NT2/D1 (cell line): ENCODE data around the gene CASS4.

Experiments used
- DNase-seq: peaks from one replicate; pipeline ENCODE4 v3.0.0-alpha.2; 2011; ENCODE audit warnings: low read depth, low spot score
- H3K27me3 ChIP-seq: 2 replicates; pipeline ENCODE4 v1.6.0; 2011; ENCODE audit warnings: mild to moderate bottlenecking; ENCODE audit not compliant: insufficient read length, insufficient read depth
- H3K36me3 ChIP-seq: 2 replicates; pipeline ENCODE4 v1.6.1; 2011; ENCODE audit warnings: mild to moderate bottlenecking, low read length, mixed read lengths; ENCODE audit not compliant: insufficient read depth, insufficient read length
- H3K4me1 ChIP-seq: 2 replicates; pipeline ENCODE4 v1.5.1; 2011; ENCODE audit not compliant: insufficient read depth, insufficient read length
- H3K4me3 ChIP-seq: 2 replicates; pipeline ENCODE4 v1.5.1; 2011; ENCODE audit warnings: low read depth; ENCODE audit not compliant: insufficient read length
- H3K9ac ChIP-seq: 2 replicates; pipeline ENCODE4 v1.6.0; 2011; ENCODE audit warnings: low read depth; ENCODE audit not compliant: insufficient read length
- H3K9me3 ChIP-seq: 2 replicates; pipeline ENCODE4 v1.5.1; 2011; ENCODE audit warnings: mild to moderate bottlenecking, low read length; ENCODE audit not compliant: insufficient read depth
- SUZ12 ChIP-seq: IDR thresholded peaks from 2 replicates; pipeline ENCODE4 v1.6.1; 2011; ENCODE audit not compliant: insufficient read length, insufficient read depth; ENCODE audit errors: extremely low read depth
- YY1 ChIP-seq: IDR thresholded peaks from 2 replicates; pipeline ENCODE4 v1.6.1; 2011; ENCODE audit not compliant: insufficient read length, insufficient read depth
- ZNF274 ChIP-seq: IDR thresholded peaks from 2 replicates; pipeline ENCODE4 v1.6.1; 2011; ENCODE audit warnings: mild to moderate bottlenecking, low read depth, low read length

Gene CASS4

DNA sequence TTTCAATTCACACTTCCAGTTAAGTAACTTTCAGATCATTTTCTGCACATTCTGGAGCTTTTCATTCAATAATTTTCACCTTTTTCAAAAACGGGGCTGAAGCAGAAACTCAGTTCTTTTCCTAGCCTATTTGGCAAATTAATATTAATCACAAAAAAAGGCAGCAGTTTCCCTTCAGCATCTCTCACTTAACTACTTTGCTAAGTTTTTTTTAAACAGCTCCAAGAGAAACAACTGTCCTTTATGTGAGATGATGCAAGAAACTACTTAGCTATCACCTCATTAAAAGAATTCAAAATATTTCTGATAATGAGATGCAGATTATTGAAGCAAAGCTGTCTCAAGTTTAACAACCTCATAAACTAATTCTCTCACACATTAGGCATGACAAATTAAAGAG is 11.8 kb downstream of the CASS4 start:
- Histone ChIP-seq H3K9ac (no peak overlapping the region), H3K4me1 (no peaks in the 10 kb centered on the region), H3K27me3 (no peaks in the 10 kb centered on the region), H3K4me3 (no peak overlapping the region), H3K36me3 (no peaks in the 10 kb centered on the region), H3K9me3 (no peaks in the 10 kb centered on the region)
- no peak for TF ChIP-seq ZNF274
- TF ChIP-seq SUZ12: no peak
- TF ChIP-seq YY1: no peak
- no peak for DNase-seq

DNA sequence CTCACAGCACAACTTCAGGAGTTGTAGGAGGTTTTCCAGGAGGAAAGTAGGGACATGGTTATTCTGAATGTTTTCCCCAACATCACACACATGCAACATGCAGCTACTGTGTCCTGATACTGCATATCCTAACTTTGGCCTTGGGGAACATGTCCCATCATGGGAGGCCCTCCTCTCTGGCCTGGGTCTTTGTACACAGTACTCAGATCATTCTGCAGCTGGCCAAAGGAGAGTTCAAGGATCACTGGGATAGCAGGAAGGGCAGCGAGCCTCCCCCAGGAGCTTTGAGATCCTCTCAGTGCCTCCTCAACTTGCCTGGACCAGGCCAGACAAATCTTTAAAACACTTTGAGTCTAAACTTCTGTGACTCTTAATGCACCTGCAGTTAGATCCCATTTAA is 12.9 kb downstream of the CASS4 start:
- no peaks in the 10 kb centered on the region for H3K36me3 ChIP-seq
- H3K9ac ChIP-seq: no peak overlapping the region
- TF ChIP-seq YY1: no peak
- no peak for TF ChIP-seq SUZ12
- TF ChIP-seq ZNF274: no peak
- no peaks in the 10 kb centered on the region for H3K27me3 ChIP-seq
- H3K9me3 ChIP-seq: no peaks in the 10 kb centered on the region
- no peak overlapping the region for H3K4me3 ChIP-seq
- peaks cover 3% of the 10 kb centered on the region for H3K4me1 ChIP-seq
- DNase-seq: no peak

DNA sequence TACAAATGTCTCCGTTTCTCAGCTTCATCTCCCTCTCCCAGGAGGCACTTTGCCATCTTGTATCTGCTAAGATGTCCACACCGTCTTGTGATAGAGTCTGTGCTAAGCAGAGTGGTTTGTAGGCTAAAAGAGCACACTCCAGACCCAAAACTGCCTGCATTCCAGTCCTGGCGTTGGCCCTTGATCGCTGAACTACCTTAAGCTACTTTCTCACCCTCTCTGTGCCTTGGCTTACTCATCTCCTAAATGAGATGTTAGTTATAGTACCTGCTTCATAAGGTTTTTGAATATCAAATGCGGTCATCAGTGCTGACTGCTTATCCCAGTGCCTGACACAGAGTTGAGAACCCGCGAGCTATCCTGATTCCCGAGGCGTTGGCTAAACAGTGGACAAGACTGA is 14.0 kb downstream of the CASS4 start:
- Histone ChIP-seq H3K9ac (no peak overlapping the region), H3K4me3 (no peak overlapping the region), H3K4me1 (peaks cover 3% of the 10 kb centered on the region)

DNA sequence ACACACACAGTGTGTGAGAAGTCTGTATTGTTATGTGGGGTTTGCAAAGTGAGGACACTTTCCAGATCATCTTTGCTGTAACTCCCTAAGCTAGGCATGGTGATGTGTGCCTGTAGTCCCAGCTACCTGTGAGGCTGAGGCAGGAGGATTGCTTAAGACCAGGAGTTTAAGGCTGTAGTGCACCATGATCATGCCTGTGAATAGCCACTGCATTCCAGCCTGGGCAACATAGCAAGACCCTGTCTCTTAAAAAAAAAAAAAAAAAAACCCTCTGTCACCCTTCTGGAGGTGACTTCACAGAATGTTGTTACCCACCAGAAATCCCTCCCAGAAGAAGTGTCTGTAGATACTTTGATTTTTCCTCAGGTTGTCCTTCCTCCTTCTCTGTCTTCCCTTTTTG is 14.9 kb downstream of the CASS4 start:
- Histone ChIP-seq H3K4me1 (peaks cover 3% of the 10 kb centered on the region), H3K27me3 (no peaks in the 10 kb centered on the region), H3K9me3 (no peaks in the 10 kb centered on the region), H3K9ac (no peak overlapping the region), H3K36me3 (no peaks in the 10 kb centered on the region), H3K4me3 (no peak overlapping the region)
- TF ChIP-seq YY1 (no peak), SUZ12 (no peak), ZNF274 (no peak)
- DNase-seq: no peak

More for the DNA sequence above, 14.0 kb downstream of the CASS4 start:
- no peaks in the 10 kb centered on the region for H3K27me3 ChIP-seq
- H3K36me3 ChIP-seq: no peaks in the 10 kb centered on the region
- no peak for DNase-seq
- no peaks in the 10 kb centered on the region for H3K9me3 ChIP-seq
- TF ChIP-seq ZNF274: no peak
- no peak for TF ChIP-seq SUZ12
- TF ChIP-seq YY1: no peak

DNA sequence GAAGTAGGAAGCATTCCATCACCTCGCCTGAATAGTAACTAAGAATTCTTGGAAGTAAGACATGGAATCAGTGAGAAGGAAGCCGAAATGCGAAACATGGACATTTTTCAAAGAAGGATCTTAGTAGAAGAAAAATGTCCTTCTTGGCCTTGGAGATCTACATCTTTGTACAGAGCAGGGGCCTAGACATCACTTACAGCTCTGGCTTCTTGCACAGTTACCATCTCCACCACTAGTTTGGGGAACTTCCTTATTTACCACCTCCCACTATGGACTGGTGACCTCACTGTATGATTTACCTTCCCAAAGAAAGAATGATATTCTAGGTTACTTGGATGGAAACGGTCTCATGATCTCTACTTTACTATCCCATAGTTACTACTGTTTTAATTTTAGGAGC is 15.7 kb downstream of the CASS4 start:
- Histone ChIP-seq H3K4me3 (no peak overlapping the region), H3K36me3 (no peaks in the 10 kb centered on the region), H3K9me3 (no peaks in the 10 kb centered on the region), H3K27me3 (no peaks in the 10 kb centered on the region), H3K9ac (no peak overlapping the region), H3K4me1 (peaks cover 3% of the 10 kb centered on the region)
- TF ChIP-seq SUZ12 (no peak), ZNF274 (no peak), YY1 (no peak)
- DNase-seq: no peak

DNA sequence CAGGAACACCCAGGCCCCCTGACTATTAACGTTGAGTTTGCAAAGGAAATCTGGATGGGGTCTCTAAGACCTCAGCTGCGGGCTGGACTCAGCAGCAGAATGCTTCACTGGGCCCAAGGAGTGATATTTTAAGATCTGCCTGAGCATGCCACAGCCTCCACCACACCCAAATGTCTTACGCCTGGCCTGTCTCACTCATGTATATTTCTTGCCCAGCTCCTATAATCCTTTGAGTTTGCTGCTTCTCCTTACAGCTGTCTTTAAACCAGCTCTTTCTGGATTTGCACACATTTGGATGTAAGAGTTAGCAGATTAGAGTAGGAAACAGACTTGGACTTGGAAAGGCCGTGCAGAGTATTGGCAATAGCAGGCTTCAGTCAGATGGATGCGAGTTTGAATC is 16.4 kb downstream of the CASS4 start:
- H3K9ac ChIP-seq: no peak overlapping the region
- H3K4me3 ChIP-seq: no peak overlapping the region
- no peaks in the 10 kb centered on the region for H3K36me3 ChIP-seq
- H3K4me1 ChIP-seq: peaks cover 3% of the 10 kb centered on the region
- no peaks in the 10 kb centered on the region for H3K27me3 ChIP-seq
- no peaks in the 10 kb centered on the region for H3K9me3 ChIP-seq
- TF ChIP-seq SUZ12: no peak
- no peak for TF ChIP-seq YY1
- no peak for TF ChIP-seq ZNF274
- no peak for DNase-seq

DNA sequence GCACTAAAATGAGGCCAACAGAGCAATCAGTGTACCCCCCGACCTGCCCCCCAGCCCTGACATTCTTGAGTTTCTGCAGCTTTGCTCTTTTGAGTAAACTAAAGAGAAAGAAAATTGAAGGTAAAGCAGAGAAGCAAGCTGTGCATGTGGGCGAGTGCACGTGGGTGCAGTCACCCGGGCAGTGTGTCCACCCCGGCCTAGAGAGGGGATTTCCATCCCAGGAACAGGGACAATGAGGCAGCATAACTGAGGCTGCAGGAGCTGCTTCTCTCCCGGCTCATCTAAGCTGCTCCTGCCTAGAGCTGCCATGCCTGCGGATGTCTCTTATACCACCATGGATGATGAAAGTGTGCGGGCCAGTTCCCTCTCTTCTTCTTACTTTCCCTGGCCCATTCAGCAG is 16.8 kb downstream of the CASS4 start:
- TF ChIP-seq ZNF274 (no peak), SUZ12 (no peak), YY1 (no peak)
- Histone ChIP-seq H3K36me3 (no peaks in the 10 kb centered on the region), H3K4me1 (peaks cover 3% of the 10 kb centered on the region), H3K4me3 (no peak overlapping the region), H3K27me3 (no peaks in the 10 kb centered on the region), H3K9me3 (no peaks in the 10 kb centered on the region), H3K9ac (no peak overlapping the region)
- DNase-seq: no peak

DNA sequence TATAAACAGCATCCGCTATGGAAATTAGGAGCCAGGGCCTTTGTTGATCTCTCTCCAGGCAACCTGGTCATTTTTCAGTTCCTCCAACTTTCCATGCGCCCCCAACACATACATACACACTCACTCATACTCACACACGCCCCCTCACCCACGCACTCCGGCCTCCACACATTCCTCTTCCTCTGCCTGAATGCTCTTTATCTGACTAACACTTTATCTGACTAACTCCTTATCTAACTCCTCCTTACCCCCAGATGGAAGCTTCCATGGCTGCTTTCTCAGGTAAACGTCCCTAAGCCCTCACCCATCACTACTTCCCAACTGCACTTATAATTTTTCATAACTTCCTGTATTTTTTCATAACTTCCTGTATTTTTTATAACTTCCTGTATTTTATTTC is 17.4 kb downstream of the CASS4 start:
- no peak for TF ChIP-seq ZNF274
- no peak for TF ChIP-seq SUZ12
- TF ChIP-seq YY1: no peak
- no peaks in the 10 kb centered on the region for H3K36me3 ChIP-seq
- H3K4me1 ChIP-seq: peaks cover 3% of the 10 kb centered on the region
- DNase-seq: no peak
- H3K9ac ChIP-seq: no peak overlapping the region
- no peaks in the 10 kb centered on the region for H3K9me3 ChIP-seq
- H3K4me3 ChIP-seq: no peak overlapping the region
- H3K27me3 ChIP-seq: no peaks in the 10 kb centered on the region
